MM.1S (cell line): Measurements from ENCODE around the gene GSG1L.

ENCODE experiments used
- DNase-seq: peaks from one replicate; pipeline ENCODE4 v3.0.0-alpha.2; 2015
- H2AFZ ChIP-seq: fragments of 300-600 bp; sonication (generic); 2 replicates; pipeline ENCODE4 v1.6.0; 2016; ENCODE audit warnings: antibody characterized with exemption, low read length
- H3F3A ChIP-seq: fragments of 300-600 bp; sonication (generic); 2 replicates; pipeline ENCODE4 v1.6.1; 2016; ENCODE audit warnings: mild to moderate bottlenecking, antibody characterized with exemption, low read length, moderate library complexity, mixed read lengths; ENCODE audit not compliant: insufficient read depth
- H3K27ac ChIP-seq: fragments of 300-600 bp; sonication (generic); 2 replicates; pipeline ENCODE4 v1.5.1; 2016; ENCODE audit warnings: mild to moderate bottlenecking, low read length
- H3K27me3 ChIP-seq: fragments of 300-600 bp; sonication (generic); replicated peaks from 2 replicates; pipeline ENCODE4 v1.6.0; 2016; ENCODE audit warnings: low read length; ENCODE audit not compliant: insufficient read depth
- H3K36me3 ChIP-seq: fragments of 300-600 bp; sonication (generic); replicated peaks from 2 replicates; pipeline ENCODE4 v1.6.1; 2016; ENCODE audit warnings: mild to moderate bottlenecking, low read length, mixed read lengths; ENCODE audit not compliant: insufficient read depth
- H3K4me1 ChIP-seq: fragments of 300-600 bp; sonication (generic); 2 replicates; pipeline ENCODE4 v1.6.1; 2016; ENCODE audit warnings: low read length, mixed read lengths
- H3K4me2 ChIP-seq: fragments of 300-600 bp; sonication (generic); 2 replicates; pipeline ENCODE4 v1.6.0; 2016; ENCODE audit warnings: low read depth, low read length
- H3K4me3 ChIP-seq: fragments of 300-600 bp; sonication (generic); 2 replicates; pipeline ENCODE4 v1.5.1; 2016; ENCODE audit warnings: low read length, mixed read lengths
- H3K79me2 ChIP-seq: fragments of 300-600 bp; sonication (generic); 2 replicates; pipeline ENCODE4 v1.6.1; 2016; ENCODE audit warnings: mixed run types, low read length, mixed read lengths
- H3K9ac ChIP-seq: fragments of 300-600 bp; sonication (generic); 2 replicates; pipeline ENCODE4 v1.6.1; 2016; ENCODE audit warnings: low read length, mixed read lengths
- H3K9me2 ChIP-seq: fragments of 300-600 bp; sonication (generic); replicated peaks from 2 replicates; pipeline ENCODE4 v1.6.1; 2016; ENCODE audit warnings: mild to moderate bottlenecking, low read length, mixed read lengths; ENCODE audit not compliant: insufficient read depth
- H3K9me3 ChIP-seq: fragments of 300-600 bp; sonication (generic); replicated peaks from 2 replicates; pipeline ENCODE4 v1.6.1; 2016; ENCODE audit warnings: mild to moderate bottlenecking, low read length, mixed read lengths; ENCODE audit not compliant: insufficient read depth
- H4K20me1 ChIP-seq: fragments of 300-600 bp; sonication (generic); 2 replicates; pipeline ENCODE4 v1.6.1; 2016; ENCODE audit warnings: mild to moderate bottlenecking, low read length, moderate library complexity, mixed read lengths; ENCODE audit not compliant: insufficient read depth
- EZH2 ChIP-seq: fragments of 300-600 bp; sonication (generic); optimal IDR thresholded peaks from 2 replicates; pipeline ENCODE3; 2017; ENCODE audit warnings: low read depth, mild to moderate bottlenecking, antibody characterized with exemption, low read length, mixed read lengths
- EZH2phosphoT487 ChIP-seq: fragments of 300-600 bp; sonication (generic); IDR thresholded peaks from 2 replicates; pipeline ENCODE4 v1.6.1; 2018; ENCODE audit warnings: antibody characterized with exemption, low read length
- TF ChIP-seq, protein P1 (sequence below): fragments of 300-600 bp; sonication (generic); IDR thresholded peaks from 2 replicates; pipeline ENCODE4 v1.5.1; 2016; ENCODE audit warnings: antibody characterized with exemption, low read length, mixed read lengths

GSG1L gene

GRCh38 chr16:28082624-28083023 is 19.1 kb upstream of the GSG1L start:
- H3K4me1 ChIP-seq = no peaks in the 10 kb centered on the region
- H3K9ac ChIP-seq = no peak overlapping the region
- no peaks in the 10 kb centered on the region for H3K79me2 ChIP-seq
- no peaks in the 10 kb centered on the region for H4K20me1 ChIP-seq
- no peak overlapping the region for H3K27ac ChIP-seq
- no peaks in the 10 kb centered on the region for H3F3A ChIP-seq
- DNase-seq = no peak
- H3K4me2 ChIP-seq = no peak overlapping the region
- no peak overlapping the region for H2AFZ ChIP-seq
- no peak overlapping the region for H3K4me3 ChIP-seq
- H3K27me3 ChIP-seq = no peaks in the 10 kb centered on the region
- H3K9me3 ChIP-seq = no peaks in the 10 kb centered on the region
- no peaks in the 10 kb centered on the region for H3K36me3 ChIP-seq
- H3K9me2 ChIP-seq = no peaks in the 10 kb centered on the region
- TF ChIP-seq EZH2phosphoT487 (no peak), EZH2 (no peak)
- TF ChIP-seq, protein P1, sequence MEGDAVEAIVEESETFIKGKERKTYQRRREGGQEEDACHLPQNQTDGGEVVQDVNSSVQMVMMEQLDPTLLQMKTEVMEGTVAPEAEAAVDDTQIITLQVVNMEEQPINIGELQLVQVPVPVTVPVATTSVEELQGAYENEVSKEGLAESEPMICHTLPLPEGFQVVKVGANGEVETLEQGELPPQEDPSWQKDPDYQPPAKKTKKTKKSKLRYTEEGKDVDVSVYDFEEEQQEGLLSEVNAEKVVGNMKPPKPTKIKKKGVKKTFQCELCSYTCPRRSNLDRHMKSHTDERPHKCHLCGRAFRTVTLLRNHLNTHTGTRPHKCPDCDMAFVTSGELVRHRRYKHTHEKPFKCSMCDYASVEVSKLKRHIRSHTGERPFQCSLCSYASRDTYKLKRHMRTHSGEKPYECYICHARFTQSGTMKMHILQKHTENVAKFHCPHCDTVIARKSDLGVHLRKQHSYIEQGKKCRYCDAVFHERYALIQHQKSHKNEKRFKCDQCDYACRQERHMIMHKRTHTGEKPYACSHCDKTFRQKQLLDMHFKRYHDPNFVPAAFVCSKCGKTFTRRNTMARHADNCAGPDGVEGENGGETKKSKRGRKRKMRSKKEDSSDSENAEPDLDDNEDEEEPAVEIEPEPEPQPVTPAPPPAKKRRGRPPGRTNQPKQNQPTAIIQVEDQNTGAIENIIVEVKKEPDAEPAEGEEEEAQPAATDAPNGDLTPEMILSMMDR = no peak

GRCh38 chr16:28081391-28081968 is 18.0 kb upstream of the GSG1L start:
- no peak for TF ChIP-seq EZH2phosphoT487
- TF ChIP-seq, protein P1 = no peak
- TF ChIP-seq EZH2 = no peak
- no peak for DNase-seq
- Histone ChIP-seq H3K27ac (no peak overlapping the region), H3K9me2 (no peaks in the 10 kb centered on the region), H4K20me1 (no peaks in the 10 kb centered on the region), H3K4me2 (no peak overlapping the region), H3K4me3 (no peak overlapping the region), H3K79me2 (no peaks in the 10 kb centered on the region), H3K9ac (no peak overlapping the region), H3K9me3 (no peaks in the 10 kb centered on the region), H2AFZ (no peak overlapping the region), H3K36me3 (no peaks in the 10 kb centered on the region), H3K4me1 (no peaks in the 10 kb centered on the region), H3K27me3 (no peaks in the 10 kb centered on the region), H3F3A (no peaks in the 10 kb centered on the region)

DNA sequence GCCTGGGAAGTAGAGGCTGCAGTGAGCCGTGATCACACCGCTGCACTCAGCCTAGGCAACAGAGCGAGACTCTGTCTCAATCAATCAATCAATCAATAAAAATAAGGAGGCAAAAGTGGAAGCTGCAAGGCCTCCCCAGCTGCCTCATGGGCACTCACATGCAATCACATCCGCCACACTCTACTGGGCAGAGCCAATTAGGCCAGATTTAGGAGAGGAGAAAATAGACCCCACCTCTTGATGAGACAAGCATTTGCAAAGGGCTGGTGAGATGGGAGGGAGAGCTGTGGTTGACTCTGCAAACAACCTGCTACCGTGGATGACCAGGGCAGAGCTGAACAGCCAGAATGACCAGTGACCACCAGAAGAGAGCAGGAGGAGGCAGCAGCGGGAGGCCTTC is 14.7 kb upstream of the GSG1L start:
- no peak overlapping the region for H3K27ac ChIP-seq
- no peak for TF ChIP-seq EZH2phosphoT487
- no peak for TF ChIP-seq EZH2
- TF ChIP-seq, protein P1 = no peak
- H4K20me1 ChIP-seq = no peaks in the 10 kb centered on the region
- H3K9ac ChIP-seq = no peak overlapping the region
- no peaks in the 10 kb centered on the region for H3K36me3 ChIP-seq
- no peak for DNase-seq
- no peak overlapping the region for H3K4me3 ChIP-seq
- H3K9me3 ChIP-seq = no peaks in the 10 kb centered on the region
- no peak overlapping the region for H2AFZ ChIP-seq
- H3K79me2 ChIP-seq = no peaks in the 10 kb centered on the region
- no peak overlapping the region for H3K4me2 ChIP-seq
- no peaks in the 10 kb centered on the region for H3K4me1 ChIP-seq
- no peaks in the 10 kb centered on the region for H3K9me2 ChIP-seq
- no peaks in the 10 kb centered on the region for H3K27me3 ChIP-seq
- H3F3A ChIP-seq = no peaks in the 10 kb centered on the region
